H9 (cell line): Measurements from ENCODE around the gene TK1. TPM values are rescaled to one million over a fixed set of nuclear protein-coding genes. Genes with fewer than 3 reads are reported as not detected.

Experiments
- DNase-seq: peaks from one replicate; pipeline ENCODE4 v3.0.0-alpha.2; 2017
- H2AFZ ChIP-seq: one replicate; pipeline ENCODE4 v1.6.1; 2013; ENCODE audit warnings: mild to moderate bottlenecking, low read length, control low read depth, moderate library complexity
- H2AK5ac ChIP-seq: 2 replicates; pipeline ENCODE4 v1.6.1; 2013; ENCODE audit warnings: low read length, control low read depth, mixed read lengths; ENCODE audit not compliant: insufficient read length
- H2BK120ac ChIP-seq: one replicate; pipeline ENCODE4 v1.6.1; 2013; ENCODE audit warnings: low read depth, mild to moderate bottlenecking, low read length, control low read depth, inconsistent platforms; ENCODE audit not compliant: poor library complexity, severe bottlenecking
- H2BK12ac ChIP-seq: 2 replicates; pipeline ENCODE4 v1.6.1; 2013; ENCODE audit warnings: low read length, control low read depth, mixed read lengths, low read depth; ENCODE audit not compliant: insufficient read length
- H2BK15ac ChIP-seq: 2 replicates; pipeline ENCODE4 v1.6.1; 2013; ENCODE audit warnings: low read depth, low read length, control low read depth
- H2BK20ac ChIP-seq: one replicate; pipeline ENCODE4 v1.6.1; 2013; ENCODE audit warnings: low read depth, mild to moderate bottlenecking, low read length, control low read depth, inconsistent platforms; ENCODE audit not compliant: poor library complexity, severe bottlenecking
- H2BK5ac ChIP-seq: 2 replicates; pipeline ENCODE4 v1.6.1; 2013; ENCODE audit warnings: low read length, control low read depth, mixed read lengths; ENCODE audit not compliant: insufficient read length
- H3K14ac ChIP-seq: 2 replicates; pipeline ENCODE4 v1.6.1; 2013; ENCODE audit warnings: low read length, control low read depth; ENCODE audit not compliant: insufficient read depth
- H3K18ac ChIP-seq: 2 replicates; pipeline ENCODE4 v1.6.1; 2013; ENCODE audit warnings: low read depth, mild to moderate bottlenecking, mixed read lengths, low read length, control low read depth; ENCODE audit not compliant: insufficient read length
- H3K23ac ChIP-seq: 2 replicates; pipeline ENCODE4 v1.6.1; 2013; ENCODE audit warnings: low read length, control low read depth, mixed read lengths, low read depth; ENCODE audit not compliant: insufficient read length
- H3K23me2 ChIP-seq: 2 replicates; pipeline ENCODE4 v1.6.1; 2013; ENCODE audit warnings: low read depth, mild to moderate bottlenecking, mixed read lengths, low read length, control low read depth; ENCODE audit not compliant: insufficient read length, poor library complexity, severe bottlenecking
- H3K27ac ChIP-seq: 2 replicates; pipeline ENCODE4 v1.5.1; 2013; ENCODE audit warnings: low read length, control low read depth, mixed read lengths, low read depth; ENCODE audit not compliant: insufficient read length
- H3K27me3 ChIP-seq: 2 replicates; pipeline ENCODE4 v1.6.1; 2013; ENCODE audit warnings: low read length, control low read depth, inconsistent platforms; ENCODE audit not compliant: insufficient read depth
- H3K4ac ChIP-seq: 2 replicates; pipeline ENCODE4 v1.6.1; 2013; ENCODE audit warnings: low read depth, mild to moderate bottlenecking, control low read depth, inconsistent platforms, low read length, moderate library complexity
- H3K4me1 ChIP-seq: 2 replicates; pipeline ENCODE4 v1.6.1; 2013; ENCODE audit warnings: low read length, control low read depth, inconsistent platforms; ENCODE audit not compliant: insufficient read depth
- H3K4me2 ChIP-seq: 2 replicates; pipeline ENCODE4 v1.6.1; 2013; ENCODE audit warnings: low read length, control low read depth, mixed read lengths; ENCODE audit not compliant: insufficient read length, insufficient read depth
- H3K56ac ChIP-seq: 2 replicates; pipeline ENCODE4 v1.6.1; 2013; ENCODE audit warnings: low read depth, mild to moderate bottlenecking, mixed read lengths, low read length, control low read depth; ENCODE audit not compliant: insufficient read length
- H3K79me1 ChIP-seq: 2 replicates; pipeline ENCODE4 v1.6.1; 2013; ENCODE audit warnings: low read depth, mild to moderate bottlenecking, moderate library complexity, low read length, control low read depth, inconsistent platforms; ENCODE audit not compliant: insufficient read depth, poor library complexity, severe bottlenecking
- H3K79me2 ChIP-seq: 2 replicates; pipeline ENCODE4 v1.6.1; 2013; ENCODE audit warnings: low read length, control low read depth, inconsistent platforms; ENCODE audit not compliant: insufficient read depth
- H3K9ac ChIP-seq: 2 replicates; pipeline ENCODE4 v1.6.1; 2013; ENCODE audit warnings: low read length, control low read depth, mixed read lengths; ENCODE audit not compliant: insufficient read length; ENCODE audit errors: extremely low read depth
- H3K9me3 ChIP-seq: one replicate; pipeline ENCODE4 v1.6.1; 2013; ENCODE audit warnings: low read depth, low read length, inconsistent platforms; ENCODE audit not compliant: control insufficient read depth
- H3T11ph ChIP-seq: one replicate; pipeline ENCODE4 v1.6.1; 2013; ENCODE audit warnings: mild to moderate bottlenecking, low read length, control low read depth, inconsistent platforms
- H4K20me1 ChIP-seq: one replicate; pipeline ENCODE4 v1.6.1; 2013; ENCODE audit not compliant: control insufficient read depth, insufficient read length, insufficient read depth
- H4K5ac ChIP-seq: 2 replicates; pipeline ENCODE4 v1.6.1; 2013; ENCODE audit warnings: low read depth, mild to moderate bottlenecking, mixed read lengths, low read length, control low read depth; ENCODE audit not compliant: insufficient read length
- H4K8ac ChIP-seq: replicated peaks from 2 replicates; pipeline ENCODE4 v1.6.1; 2013; ENCODE audit warnings: low read length, control low read depth, mixed read lengths, low read depth; ENCODE audit not compliant: insufficient read length
- H4K91ac ChIP-seq: 2 replicates; pipeline ENCODE4 v1.6.1; 2013; ENCODE audit warnings: low read depth, mild to moderate bottlenecking, moderate library complexity, mixed read lengths, low read length, control low read depth; ENCODE audit not compliant: insufficient read length
- H3K27ac Mint-ChIP-seq, 3 experiments: 2 replicates in 2 of 3; 3 replicates in 1 of 3; pipeline ENCODE4 v1.8.0; 2020 to 2021; ENCODE audit warnings: mixed read lengths in 3 of 3, mild to moderate bottlenecking in 1 of 3, moderate library complexity in 1 of 3
- H3K27me3 Mint-ChIP-seq: 2 replicates; pipeline ENCODE4 v1.8.0; 2021; ENCODE audit warnings: low read depth, mild to moderate bottlenecking, moderate library complexity, mixed read lengths
- H3K36me3 Mint-ChIP-seq, 3 experiments: 2 replicates in 2 of 3; 3 replicates in 1 of 3; pipeline ENCODE4 v1.8.0; 2020 to 2021; ENCODE audit warnings: low read depth in 3 of 3, mixed read lengths in 3 of 3; ENCODE audit not compliant: insufficient read depth in 1 of 3
- H3K4me1 Mint-ChIP-seq, 2 experiments: 2 replicates each; pipeline ENCODE4 v1.8.0; 2020; ENCODE audit warnings: mixed read lengths in 2 of 2
- H3K4me3 Mint-ChIP-seq, 2 experiments: 2 replicates in 1 of 2; 3 replicates in 1 of 2; pipeline ENCODE4 v1.8.0; 2020 to 2021; ENCODE audit warnings: mild to moderate bottlenecking in 2 of 2, mixed read lengths in 2 of 2, moderate library complexity in 1 of 2
- H3K9me3 Mint-ChIP-seq, 2 experiments: 2 replicates in 1 of 2; 3 replicates in 1 of 2; pipeline ENCODE4 v1.8.0; 2020; ENCODE audit warnings: mild to moderate bottlenecking in 2 of 2, mixed read lengths in 2 of 2, moderate library complexity in 1 of 2
- WGBS: extraction: QIAGEN DNeasy Blood & Tissue Kit; methylation state at CpG from one replicate; pipeline ENCODE4 v1.1.7; 2013; ENCODE audit warnings: missing lambda C conversion rate, low lambda C conversion rate, mixed read lengths; ENCODE audit not compliant: insufficient read length; ENCODE audit errors: extremely low coverage; 5-methylcytosine and 5-hydroxymethylcytosine counted together
- total RNA-seq: library from RNA; stranded (reverse); gene quantifications from 2 replicates; pipeline ENCODE4 v1.2.1, GENCODE V29; 2021
- TF ChIP-seq, protein P1 (sequence below): fragments of 200-600 bp; sonication (generic); conservative IDR thresholded peaks from 3 replicates; pipeline ENCODE4 v1.8.0; 2021; ENCODE audit warnings: antibody characterized with exemption, mild to moderate bottlenecking

The TK1 gene
- total RNA-seq, 1 experiment from 2014 or later = 95.8 TPM

DNA sequence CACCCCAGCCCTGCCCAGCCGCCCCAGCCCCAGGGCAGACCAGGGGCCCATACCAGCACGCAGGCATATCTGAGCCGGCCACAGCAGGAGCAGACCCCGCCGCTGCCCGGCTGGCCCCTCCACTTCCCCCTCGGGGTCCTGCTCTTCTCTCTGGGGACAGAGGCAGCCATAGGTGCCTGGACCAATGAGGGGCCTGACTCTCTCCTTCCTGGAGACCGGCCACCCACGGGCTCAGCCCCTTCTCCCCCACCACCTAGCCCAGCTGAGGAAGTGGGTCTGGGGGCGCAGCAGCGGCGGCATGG is 62.1 kb downstream of the TK1 start:
- Mint-ChIP-seq H3K27me3 (no peaks in the 10 kb centered on the region), H3K36me3 (peaks cover 7 to 28% (median 22%) of the 10 kb centered on the region in 3 experiments), H3K27ac (no peak overlapping the region), H3K9me3 (no peaks in the 10 kb centered on the region; a peak in 2 of 5 replicates), H3K4me1 (peaks cover 13 to 20% of the 10 kb centered on the region in 2 experiments), H3K4me3 (no peak overlapping the region)
- TF ChIP-seq, protein P1, sequence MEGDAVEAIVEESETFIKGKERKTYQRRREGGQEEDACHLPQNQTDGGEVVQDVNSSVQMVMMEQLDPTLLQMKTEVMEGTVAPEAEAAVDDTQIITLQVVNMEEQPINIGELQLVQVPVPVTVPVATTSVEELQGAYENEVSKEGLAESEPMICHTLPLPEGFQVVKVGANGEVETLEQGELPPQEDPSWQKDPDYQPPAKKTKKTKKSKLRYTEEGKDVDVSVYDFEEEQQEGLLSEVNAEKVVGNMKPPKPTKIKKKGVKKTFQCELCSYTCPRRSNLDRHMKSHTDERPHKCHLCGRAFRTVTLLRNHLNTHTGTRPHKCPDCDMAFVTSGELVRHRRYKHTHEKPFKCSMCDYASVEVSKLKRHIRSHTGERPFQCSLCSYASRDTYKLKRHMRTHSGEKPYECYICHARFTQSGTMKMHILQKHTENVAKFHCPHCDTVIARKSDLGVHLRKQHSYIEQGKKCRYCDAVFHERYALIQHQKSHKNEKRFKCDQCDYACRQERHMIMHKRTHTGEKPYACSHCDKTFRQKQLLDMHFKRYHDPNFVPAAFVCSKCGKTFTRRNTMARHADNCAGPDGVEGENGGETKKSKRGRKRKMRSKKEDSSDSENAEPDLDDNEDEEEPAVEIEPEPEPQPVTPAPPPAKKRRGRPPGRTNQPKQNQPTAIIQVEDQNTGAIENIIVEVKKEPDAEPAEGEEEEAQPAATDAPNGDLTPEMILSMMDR = no peak
- no peak overlapping the region for H3K4me2 ChIP-seq
- no peak overlapping the region for H3K4ac ChIP-seq
- H4K5ac ChIP-seq = no peak overlapping the region
- H3K18ac ChIP-seq = no peak overlapping the region
- no peak for DNase-seq
- H2AK5ac ChIP-seq = no peak overlapping the region
- no peak overlapping the region for H2BK120ac ChIP-seq
- no peak overlapping the region for H2AFZ ChIP-seq
- H3K56ac ChIP-seq = no peak overlapping the region
- peaks cover 19% of the 10 kb centered on the region for H3K23me2 ChIP-seq
- H3K9ac ChIP-seq = no peak overlapping the region
- H2BK5ac ChIP-seq = no peak overlapping the region
- no peak overlapping the region for H2BK12ac ChIP-seq
- no CpG with 5 or more reads among the region's 12 CpGs for WGBS
- no peak overlapping the region for H3K27ac ChIP-seq
- H3K4me1 ChIP-seq = peaks cover 10% of the 10 kb centered on the region; the same call in 1 of the 2 replicates
- no peaks in the 10 kb centered on the region; the same call in 1 of the 2 replicates for H3K79me2 ChIP-seq
- no peaks in the 10 kb centered on the region for H4K20me1 ChIP-seq
- no peak overlapping the region for H3K14ac ChIP-seq
- H3K27me3 ChIP-seq = no peaks in the 10 kb centered on the region
- no peak overlapping the region for H3K23ac ChIP-seq
- H2BK15ac ChIP-seq = no peak overlapping the region
- no peak overlapping the region for H4K8ac ChIP-seq
- H4K91ac ChIP-seq = no peak overlapping the region
- no peaks in the 10 kb centered on the region for H3K9me3 ChIP-seq
- no peak overlapping the region for H3T11ph ChIP-seq
- no peaks in the 10 kb centered on the region for H3K79me1 ChIP-seq
- H2BK20ac ChIP-seq = no peak overlapping the region

Other genes with a start within 250 kb of the TK1 start
- 24.7 and 25.7 TPM in 2 replicates for gene TNRC6C, start 228.3 kb downstream of the TK1 start, total RNA-seq
- gene TMC6, start 58.3 kb downstream of the TK1 start, total RNA-seq = 85.7 and 86.8 TPM in 2 replicates
- 1.0 and 1.9 TPM in 2 replicates for gene TMC8, start 56.3 kb downstream of the TK1 start, total RNA-seq
- not detected in 2 replicates for gene C17orf99, start 40.7 kb downstream of the TK1 start, total RNA-seq
- gene SYNGR2, start 18.5 kb downstream of the TK1 start, total RNA-seq = 41.0 and 43.9 TPM in 2 replicates
- 54.7 and 64.1 TPM in 2 replicates for gene AFMID, start 310 bp upstream of the TK1 start, total RNA-seq
- gene BIRC5, start 27.2 kb upstream of the TK1 start, total RNA-seq = 97.8 and 104 TPM in 2 replicates
- 0.13 and 0.28 TPM in 2 replicates for gene TMEM235, start 44.6 kb upstream of the TK1 start, total RNA-seq
- 9.5 and 9.6 TPM in 2 replicates for gene SOCS3, start 173.0 kb upstream of the TK1 start, total RNA-seq
- gene PGS1, start 191.6 kb upstream of the TK1 start, total RNA-seq = 41.8 and 45.7 TPM in 2 replicates